ENCODE measurements around the gene ACTL7A. TPM values are rescaled to one million over a fixed set of nuclear protein-coding genes. Genes with fewer than 3 reads are reported as not detected.
"Not testable (repeated sequence)": the region's sequence is repeated elsewhere in the genome, so short reads cannot be mapped to it uniquely, and the experiment has no call there.

Gene ACTL7A
- polyA plus RNA-seq, 4 donors: not detected

DNA sequence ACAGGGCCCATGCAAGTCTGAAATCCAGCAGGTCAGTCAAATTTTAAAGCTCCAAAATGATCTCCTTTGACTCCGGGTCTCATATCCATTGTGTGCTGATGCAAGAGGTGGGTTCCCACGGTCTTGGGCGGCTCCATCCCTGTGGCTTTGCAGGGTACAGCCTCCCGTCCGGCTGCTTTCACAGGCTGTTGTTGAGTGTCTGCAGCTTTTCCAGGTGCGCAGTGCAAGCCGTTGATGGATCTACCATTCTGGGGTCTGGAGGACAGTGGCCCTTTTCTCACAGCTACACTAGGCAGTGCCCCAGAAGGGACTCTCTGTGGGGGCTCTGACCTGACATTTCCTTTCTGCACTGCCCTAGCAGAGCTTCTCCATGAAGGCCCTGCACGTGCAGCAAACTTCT lies 13.8 kb upstream of the ACTL7A start:
- not testable (repeated sequence) for DNase-seq (ENCODE audit: low read depth in 4 of 4, low spot score in 3 of 4)

DNA sequence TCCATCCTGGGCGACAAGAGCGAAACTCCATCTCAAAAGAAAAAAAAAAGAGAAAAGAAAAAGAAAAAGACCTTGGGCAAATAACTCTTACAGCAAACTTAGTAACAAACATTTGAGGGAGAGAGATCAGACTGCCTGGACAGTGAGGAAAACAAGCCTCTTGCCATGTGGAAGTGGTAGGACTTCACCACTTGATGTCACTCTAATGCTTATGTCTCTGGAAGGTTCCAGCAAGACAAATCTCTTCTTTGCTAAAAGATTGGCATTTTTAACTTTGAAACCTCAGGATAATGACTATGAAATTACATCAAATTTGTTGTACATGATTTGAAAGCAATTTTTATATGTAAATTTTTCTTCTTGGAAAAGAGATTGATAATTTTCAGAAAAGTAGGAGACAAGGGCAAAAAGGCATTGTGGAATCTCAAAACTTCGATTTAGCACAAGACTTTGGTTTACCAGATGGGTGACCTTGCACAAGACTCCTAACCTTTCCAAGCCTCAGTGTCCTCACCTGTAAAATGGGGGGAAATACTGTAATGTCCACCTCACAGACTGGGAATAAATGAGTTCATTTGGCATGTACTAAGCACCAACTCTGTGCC lies 11.7 kb upstream of the ACTL7A start:
- DNase-seq (ENCODE audit: low read depth in 4 of 4, low spot score in 3 of 4): no peak

DNA sequence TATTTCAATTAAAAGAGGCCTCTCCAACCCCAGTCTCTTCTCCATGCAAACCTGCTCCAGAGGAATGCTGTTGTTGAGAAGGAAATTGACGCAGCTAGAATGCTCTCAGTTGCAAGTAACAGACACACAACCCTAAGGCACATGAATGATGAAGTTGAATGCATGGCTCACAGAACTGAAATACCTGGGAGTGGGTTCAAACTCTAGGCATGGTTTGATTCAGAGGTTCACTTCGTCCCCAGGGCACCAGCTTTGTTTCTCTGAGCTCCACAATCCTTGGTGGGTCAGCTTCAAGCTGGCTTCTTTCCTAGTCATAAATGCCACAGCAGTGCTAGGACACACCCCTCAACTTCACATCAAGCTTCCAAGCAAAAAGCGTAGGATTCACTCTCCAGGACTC lies 10.9 kb upstream of the ACTL7A start:
- DNase-seq (ENCODE audit: low read depth in 4 of 4, low spot score in 3 of 4): no peak

DNA sequence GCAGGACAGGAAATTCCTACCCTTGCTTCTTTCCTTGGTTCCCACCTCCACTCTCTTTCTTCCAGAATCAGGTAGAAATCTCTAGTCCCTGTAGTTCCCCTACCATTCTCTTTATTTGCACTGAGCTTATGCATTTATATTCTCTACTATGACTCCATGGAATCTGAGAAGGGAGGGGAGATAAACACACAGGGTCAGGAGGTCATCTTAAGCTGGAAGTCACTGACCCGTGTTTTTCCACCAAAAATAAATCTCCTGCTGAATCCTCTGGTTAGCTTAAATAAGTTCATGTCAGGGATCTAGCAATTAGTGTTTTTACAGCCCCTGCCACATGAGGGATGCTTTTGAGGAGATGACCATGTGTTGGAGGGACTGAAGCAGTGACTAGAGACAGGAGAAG lies 10.0 kb upstream of the ACTL7A start:
- peak in 1 of 4 donors; percentile 7 for DNase-seq (ENCODE audit: low read depth in 4 of 4, low spot score in 3 of 4)

DNA sequence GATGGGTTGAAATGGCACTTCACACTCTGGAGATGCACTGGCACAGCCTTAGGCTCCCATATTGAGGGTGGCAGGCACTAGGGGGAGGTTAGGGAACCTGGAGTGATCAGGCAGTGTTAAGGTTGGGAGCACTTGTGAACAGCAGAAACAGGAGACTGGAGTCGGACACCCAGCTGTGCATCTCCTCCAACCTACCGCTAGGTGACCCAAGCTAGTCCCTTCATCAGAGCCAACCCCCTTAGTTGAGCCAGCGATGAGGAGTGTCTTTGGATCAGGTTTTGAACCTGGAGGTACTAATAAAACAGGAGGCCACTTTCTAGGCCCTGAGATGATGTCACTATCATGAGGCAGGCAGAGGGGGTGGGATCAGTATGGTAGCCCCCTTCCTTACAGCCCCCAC lies 8.0 kb upstream of the ACTL7A start:
- no peak for DNase-seq (ENCODE audit: low read depth in 4 of 4, low spot score in 3 of 4)

DNA sequence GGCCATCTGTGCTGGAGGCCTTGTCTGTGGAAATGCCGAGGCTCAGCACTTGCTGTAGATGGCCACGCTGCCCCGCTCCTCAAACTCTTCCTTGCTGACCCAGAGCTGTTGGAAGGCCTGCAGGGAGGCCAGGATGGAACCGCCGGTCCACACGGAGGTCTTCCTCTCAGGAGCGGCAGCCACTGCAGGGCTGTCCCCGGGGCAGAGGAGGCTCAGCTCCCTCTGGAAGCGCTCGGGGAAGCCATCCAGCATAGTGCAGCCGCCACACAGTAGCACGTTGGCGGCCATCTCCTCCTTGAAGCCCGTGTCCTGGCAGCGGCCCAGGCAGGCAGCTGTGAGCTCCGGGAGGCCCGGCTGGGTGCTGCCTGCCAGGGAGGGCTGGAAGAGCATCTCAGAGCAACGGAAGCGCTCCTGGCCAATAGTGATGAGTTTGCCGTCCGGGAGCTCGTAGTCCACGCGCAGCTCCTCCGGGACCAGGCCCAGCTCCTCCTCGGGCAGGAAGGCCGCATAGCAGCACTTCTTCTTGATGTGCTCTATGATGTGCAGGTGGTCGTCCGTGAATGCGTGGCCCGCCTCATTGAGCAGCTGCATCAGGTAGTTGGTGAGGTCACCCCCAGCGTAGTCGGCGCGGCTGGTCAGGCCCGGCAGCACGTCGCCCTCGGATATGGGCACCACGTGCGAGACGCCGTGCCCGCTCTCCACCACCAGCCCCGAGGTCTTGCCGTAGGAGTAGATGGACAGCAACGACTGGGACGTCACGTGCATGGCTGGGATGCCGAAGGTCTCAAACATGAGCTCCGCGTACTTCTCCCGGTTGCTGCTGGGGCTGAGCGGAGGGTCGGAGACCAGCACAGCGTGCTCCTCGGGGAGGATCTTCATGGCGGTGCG lies 7.2 kb upstream of the ACTL7A start:
- DNase-seq (ENCODE audit: low read depth in 4 of 4, low spot score in 3 of 4): no peak

DNA sequence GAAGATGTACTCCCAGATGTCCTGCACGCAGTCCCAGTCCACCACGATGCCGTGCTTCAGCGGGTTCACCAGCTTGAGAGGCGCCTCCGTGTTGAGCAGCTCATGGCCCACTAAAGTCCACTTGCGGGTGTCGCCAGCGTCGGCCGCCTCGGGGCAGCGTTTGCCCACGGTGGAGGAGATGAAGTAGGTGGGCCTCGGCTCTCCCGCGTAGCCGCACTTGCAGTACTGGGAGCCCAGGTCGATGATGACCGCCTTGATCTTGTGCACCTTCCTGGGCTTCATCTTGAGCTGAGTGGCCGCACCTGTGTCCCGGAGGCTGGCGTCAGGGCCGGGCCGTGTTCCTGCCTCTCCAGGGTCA lies 6.6 kb upstream of the ACTL7A start:
- DNase-seq (ENCODE audit: low read depth in 4 of 4, low spot score in 3 of 4): no peak

DNA sequence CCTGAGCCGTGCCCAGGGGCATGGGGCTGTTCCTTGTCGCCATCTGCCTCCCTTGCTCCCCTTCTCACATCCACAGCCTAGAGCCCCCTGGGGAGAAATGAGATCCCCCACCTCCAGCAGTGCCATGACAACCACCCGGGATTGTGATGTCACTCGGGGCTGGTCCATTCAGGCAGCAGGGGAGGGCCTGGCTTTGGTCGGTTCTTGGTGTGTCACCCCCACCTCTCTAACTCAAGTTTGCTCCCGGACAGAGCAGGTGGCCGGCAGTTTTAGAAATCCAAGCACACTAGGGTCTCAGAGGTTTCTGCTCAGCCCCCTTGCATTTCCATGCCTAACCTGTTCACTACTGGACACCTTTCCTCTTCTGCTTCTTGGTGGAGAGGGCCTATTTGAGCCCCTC lies 6.2 kb upstream of the ACTL7A start, which contains the start of gene ACTL7B:
TSS of gene ACTL7B (minus strand) at position 99 of the 400 bp plus-strand sequence. CDS start at position 43, 56 bp downstream.
- DNase-seq (ENCODE audit: low read depth in 4 of 4, low spot score in 3 of 4): no peak

DNA sequence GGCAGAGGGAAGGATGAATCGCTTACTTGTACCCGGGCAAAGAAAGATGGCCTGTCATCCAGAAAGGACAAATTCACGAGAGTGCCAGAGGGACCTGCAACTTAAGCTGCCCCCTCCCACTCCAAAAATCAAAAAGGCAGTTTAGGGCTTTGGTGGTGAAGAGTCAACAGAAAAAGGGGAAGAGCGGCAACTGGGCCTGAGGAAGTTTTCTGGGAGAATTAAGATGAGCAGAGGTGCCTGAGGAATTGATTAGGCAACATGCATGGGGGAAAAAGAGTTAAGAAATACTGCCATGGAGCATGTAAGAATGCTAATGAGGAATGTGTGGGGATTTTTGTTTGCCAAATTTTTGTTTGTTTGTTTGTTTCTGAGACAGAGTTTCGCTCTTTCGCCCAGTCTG lies 4.5 kb upstream of the ACTL7A start:
- no peak for DNase-seq (ENCODE audit: low read depth in 4 of 4, low spot score in 3 of 4)

DNA sequence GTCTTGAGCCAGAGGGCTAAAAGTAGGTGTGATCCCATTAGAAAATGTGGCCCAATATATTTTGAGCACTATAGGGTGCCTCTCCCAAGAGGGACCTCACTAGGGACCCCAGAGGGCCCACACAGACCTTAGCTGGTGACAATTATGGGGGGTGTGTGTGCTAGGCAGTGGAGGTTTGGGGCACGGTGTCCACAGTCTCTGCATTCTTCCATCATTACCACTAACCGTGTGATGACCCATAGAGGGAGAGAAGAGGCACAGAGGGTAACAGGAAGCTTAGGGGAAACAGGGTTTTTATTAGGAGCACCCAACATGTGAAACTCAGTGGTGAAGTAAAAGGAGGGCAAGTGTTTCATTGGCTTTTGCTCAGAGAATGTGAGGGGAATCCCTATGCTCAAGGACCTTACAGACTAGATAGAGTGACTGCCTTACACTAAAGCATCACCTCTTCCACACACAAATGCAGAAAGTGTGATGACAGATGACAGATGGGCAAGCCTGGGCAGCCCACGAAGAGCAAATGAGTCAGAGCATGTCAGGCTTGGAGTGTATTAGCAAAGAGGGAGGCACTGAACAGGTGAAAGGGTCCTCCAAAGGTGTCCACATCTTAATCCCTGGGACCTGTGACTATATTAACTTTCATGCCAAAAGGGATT lies 2.5 kb upstream of the ACTL7A start:
- no peak for DNase-seq (ENCODE audit: low read depth in 4 of 4, low spot score in 3 of 4)

DNA sequence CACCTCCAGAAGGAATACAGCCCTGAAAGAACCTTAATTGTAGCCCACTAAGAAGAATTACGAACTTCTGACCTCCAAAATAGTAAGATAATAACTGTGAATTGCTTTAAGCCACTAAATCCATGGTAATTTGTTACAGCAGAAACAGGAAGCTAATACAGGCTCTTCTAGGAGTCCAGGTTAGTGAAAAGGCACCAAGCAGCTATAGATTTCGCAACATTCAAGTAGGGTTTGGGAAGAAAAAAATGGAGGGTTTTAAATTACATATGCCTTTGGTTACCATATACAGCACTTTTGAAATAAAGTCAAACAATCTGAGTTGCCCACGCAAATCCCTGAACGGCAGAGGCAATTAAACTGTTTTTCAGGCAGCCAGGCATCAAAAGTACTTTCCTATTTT lies 1.7 kb upstream of the ACTL7A start:
- no peak for DNase-seq (ENCODE audit: low read depth in 4 of 4, low spot score in 3 of 4)

DNA sequence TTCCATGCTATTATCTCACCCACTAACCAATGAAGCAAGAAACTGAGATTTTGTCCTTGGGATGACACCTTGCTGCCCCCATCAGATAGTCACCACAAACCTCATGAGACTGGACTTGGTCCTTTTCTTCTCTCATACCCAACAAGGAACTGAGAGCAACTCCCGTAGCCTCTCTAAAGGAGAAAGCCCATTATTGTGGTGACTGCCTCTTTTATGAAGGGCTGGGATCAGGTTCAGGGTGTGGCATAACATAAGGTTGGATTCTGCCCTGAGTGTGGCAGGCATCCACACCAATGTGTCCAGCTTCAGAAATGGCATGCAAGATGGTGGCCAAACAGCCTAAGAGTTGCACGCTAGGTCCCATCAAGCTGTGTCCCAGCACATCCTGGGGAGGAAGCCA lies 1.3 kb upstream of the ACTL7A start:
- no peak for DNase-seq (ENCODE audit: low read depth in 4 of 4, low spot score in 3 of 4)

DNA sequence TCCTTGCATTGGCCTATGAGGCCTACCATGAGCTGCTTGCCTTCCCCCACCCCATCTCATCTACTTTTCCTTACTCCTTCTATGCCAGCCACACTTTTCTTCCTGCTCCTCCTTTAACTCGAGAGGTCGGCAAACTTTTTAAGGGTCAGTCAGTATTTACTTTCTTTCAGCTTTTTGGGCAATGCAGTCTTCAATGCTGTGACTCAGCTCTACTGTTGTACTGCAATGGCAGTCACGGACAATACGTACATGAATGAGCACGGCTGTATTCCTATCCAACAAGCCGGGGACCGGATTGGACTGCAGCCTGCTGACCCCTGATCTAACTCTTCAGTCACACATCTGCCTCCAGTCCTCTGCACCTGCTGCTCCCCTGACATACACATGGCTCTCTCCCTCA lies 602 bp upstream of the ACTL7A start:
- DNase-seq (ENCODE audit: low read depth in 4 of 4, low spot score in 3 of 4): no peak

DNA sequence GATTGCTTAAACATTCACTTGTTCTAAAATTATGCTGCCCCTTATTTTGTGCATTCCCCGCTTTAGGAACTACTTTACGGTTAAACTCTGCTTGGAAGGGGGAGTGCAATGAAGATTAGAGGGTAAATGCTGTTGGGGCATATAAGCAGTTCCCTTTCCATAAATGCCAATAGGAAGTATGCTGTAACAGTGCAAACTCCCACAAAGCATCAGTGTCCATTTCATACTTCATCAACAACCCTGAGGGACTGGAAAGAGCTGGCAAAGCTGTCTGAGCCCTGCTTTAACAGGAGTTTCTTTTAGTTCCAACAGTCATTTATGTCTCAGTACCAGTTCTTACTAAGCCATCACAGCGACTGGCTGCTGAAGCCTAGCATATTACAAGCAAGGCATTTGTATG lies 1.8 kb downstream of the ACTL7A start:
- DNase-seq (ENCODE audit: low read depth in 4 of 4, low spot score in 3 of 4): no peak

DNA sequence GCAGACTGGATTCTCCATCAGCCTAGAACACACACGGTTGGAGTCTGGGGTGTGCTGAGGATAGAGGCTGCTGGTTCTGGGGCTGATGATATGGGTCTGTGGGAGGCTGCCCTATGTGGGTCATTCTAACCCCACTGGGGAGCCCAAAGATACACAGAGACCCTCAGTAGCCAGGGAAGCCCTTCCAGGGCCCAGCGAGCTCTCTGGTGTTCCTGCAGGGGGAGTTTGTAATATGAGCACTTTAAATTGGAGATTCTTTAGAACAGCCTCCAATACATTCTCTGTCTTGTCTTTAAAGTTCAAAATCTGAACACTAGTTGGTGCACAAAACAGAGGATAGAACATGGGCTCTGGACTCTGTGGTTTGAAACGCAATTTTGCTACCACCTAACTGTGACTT lies 2.4 kb downstream of the ACTL7A start:
- no peak for DNase-seq (ENCODE audit: low read depth in 4 of 4, low spot score in 3 of 4)

DNA sequence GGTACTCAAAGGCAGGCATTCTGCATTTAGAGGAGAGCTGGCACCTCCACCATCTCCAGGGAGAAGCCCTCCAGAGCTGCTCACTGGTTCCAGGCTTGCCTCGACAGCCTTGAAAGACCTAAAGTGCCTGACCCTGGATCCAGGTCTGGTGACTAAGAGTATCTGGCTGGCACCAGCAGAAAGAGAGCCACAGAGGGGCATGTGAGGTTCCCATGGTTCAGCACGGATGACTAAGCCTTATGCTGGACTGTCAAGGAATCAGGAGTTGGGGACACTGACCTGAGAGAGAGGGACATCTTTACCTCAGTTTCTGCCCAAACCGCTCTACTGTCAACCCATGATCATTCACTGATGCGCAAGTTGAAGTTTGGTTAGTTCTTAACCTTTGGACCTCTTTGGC lies 3.0 kb downstream of the ACTL7A start:
- DNase-seq (ENCODE audit: low read depth in 4 of 4, low spot score in 3 of 4): no peak

DNA sequence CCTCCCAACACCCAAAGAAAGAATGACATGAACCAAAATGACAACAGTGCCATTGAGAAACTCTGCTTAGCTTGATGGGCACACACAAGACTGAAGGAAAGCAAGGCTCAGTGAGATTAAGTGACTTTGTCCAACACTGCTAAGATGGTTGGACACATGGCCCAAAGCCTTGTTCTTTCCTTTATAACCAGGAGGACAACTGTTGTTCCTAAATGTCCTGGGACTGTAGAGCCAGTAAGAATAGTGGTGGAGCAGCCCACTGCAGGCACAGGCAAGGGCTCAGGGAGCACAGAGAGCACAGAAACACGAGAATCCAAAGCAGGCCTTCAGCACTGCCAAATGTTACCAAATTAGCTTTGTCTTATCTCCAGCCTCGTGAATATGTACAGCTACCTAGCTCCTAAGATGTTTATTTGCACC lies 3.9 kb downstream of the ACTL7A start:
- DNase-seq (ENCODE audit: low read depth in 4 of 4, low spot score in 3 of 4): no peak

DNA sequence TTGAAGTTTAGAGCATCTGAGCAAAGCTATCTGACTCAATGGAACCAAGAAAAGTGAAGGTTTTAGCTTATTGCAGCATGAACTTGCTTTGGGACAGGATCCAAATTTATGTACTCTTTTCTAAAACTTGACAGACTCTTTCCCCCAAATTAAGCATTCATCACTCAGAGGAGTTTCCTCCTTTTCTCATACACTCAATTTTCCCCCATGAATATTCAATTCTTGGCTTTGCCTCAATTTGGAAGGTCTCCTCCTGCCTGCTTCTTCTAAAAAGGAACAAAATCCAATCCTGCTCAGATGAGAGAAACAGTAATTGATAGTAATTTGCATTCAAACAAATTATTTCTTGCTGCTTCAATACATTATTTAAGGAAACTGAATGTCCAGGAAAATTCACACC lies 5.0 kb downstream of the ACTL7A start:
- DNase-seq (ENCODE audit: low read depth in 4 of 4, low spot score in 3 of 4): no peak

DNA sequence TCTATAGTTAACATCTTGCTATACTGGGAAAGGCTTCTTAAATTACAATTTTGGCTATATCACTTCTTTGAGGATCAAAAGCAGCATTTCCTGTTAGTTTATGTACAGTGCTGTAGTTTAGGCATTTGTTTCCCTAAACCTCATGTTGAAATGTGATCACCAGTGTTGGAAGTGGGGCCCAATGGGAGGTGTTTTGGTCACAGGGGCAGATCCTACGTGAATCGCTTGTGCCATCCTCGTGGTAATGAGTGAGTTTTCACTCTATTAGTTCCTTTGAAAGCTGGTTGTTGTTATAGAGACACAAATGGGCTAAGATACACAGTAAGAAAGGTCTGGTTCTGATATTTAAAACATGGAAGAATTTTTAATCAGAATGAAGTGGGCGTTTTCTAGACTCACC lies 5.8 kb downstream of the ACTL7A start:
- no peak for DNase-seq (ENCODE audit: low read depth in 4 of 4, low spot score in 3 of 4)

DNA sequence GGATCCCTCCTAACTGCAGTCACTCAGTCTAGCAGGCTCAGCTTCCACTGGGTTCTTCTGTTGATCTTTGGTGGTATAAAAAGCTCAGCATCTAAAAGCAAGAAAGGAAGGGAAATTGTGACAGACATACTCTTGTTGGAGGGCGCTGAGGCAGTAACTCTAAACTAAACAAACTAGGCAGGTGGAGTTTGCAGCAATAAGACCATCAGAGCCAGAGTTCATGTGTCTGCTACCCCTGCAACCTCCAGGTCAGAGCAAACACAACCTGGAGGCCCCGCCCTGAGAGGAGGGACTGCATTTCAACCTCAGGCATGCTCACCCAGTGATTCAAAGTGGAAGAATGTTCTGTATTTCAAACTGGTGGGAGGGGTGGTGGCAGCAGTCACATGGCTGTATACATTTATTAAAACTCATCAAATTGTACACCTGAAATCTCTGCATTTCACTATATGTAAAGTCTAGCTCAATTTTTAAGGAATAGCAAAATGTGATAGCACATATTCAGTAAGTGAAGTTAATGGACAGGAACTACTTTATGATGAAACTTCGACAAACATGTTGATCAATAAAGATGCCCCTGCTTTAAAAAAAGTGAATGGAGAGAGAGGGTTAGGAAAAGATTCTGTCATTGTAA lies 7.1 kb downstream of the ACTL7A start:
- no peak for DNase-seq (ENCODE audit: low read depth in 4 of 4, low spot score in 3 of 4)

DNA sequence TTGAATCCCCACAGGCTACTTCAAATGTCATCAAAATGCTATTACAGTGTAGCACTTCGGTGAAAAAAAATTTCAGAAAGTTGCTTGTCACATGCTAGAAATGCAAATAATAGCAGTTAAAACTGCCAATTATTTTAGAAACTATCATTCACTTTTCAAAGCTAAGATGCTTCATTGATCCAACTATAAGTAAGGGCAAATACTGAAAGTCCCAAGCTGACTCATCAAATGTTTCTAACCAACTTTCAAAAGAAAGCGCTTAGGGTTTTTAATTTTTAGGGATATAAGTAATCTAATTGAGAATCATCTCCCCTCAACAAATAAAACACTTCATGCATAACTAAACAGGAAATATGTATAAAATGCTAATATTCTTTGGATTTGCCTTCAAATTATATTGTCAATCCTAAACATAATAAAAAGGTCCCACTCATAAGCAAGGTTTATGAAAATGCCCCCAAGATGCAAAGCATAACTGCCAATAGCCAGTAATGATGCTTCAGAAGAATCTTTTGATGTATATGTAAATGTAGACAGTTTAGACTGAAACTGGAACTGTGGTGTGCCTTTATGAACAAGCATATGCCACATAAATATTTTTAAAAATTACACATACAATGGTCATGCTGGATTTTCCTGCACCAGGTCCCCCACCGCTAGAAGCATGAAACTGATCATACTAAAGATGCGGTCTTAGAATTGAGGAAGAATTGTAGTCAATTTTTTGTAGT lies 12.2 kb downstream of the ACTL7A start:
- DNase-seq (ENCODE audit: low read depth in 4 of 4, low spot score in 3 of 4): no peak
